Spleen (tissue), 7 donors: Measurements from ENCODE around the gene ZDBF2.

Experiments used
- CTCF ChIP-seq, 11 experiments: fragments of 200-600 bp in 7 of 11; fragments of 450-650 bp in 4 of 11; sonication (generic) in 4 of 11; IDR thresholded peaks in 8 of 11; conservative IDR thresholded peaks in 3 of 11; 1 replicate in 7 of 11; 2 replicates in 4 of 11; pipeline versions ENCODE4 v1.4.0 to v1.8.0; 2016 to 2021; ENCODE audit warnings: antibody characterized with exemption in 11 of 11, inconsistent platforms in 4 of 11, mild to moderate bottlenecking in 1 of 11
- POLR2A ChIP-seq, 3 donors: fragments of 450-650 bp; IDR thresholded peaks; one replicate each; pipeline ENCODE4 v1.5.1; 2017; ENCODE audit warnings: antibody characterized with exemption in 3 of 3, mild to moderate bottlenecking in 1 of 3
- POLR2AphosphoS5 ChIP-seq, 3 donors: sonication (generic); formaldehyde crosslinking; IDR thresholded peaks; one replicate each; pipeline ENCODE4 v1.5.1; 2017; ENCODE audit warnings: antibody characterized with exemption in 3 of 3
- donor health status: DM: no; HTN: no; CAD: no; lungs with moderate emphysema.
- donor health status: DM: no; HTN: no; CAD: no.
- donor health status: DM: no; HTN: no; CAD: no.

- TF ChIP-seq CTCF (IDR thresholded peaks at IDR 0.05 in 8 of 11, conservative IDR thresholded peaks at IDR 0.05 in 3 of 11) (no peak), POLR2A (IDR thresholded peaks at IDR 0.05) (no peak), POLR2AphosphoS5 (IDR thresholded peaks at IDR 0.05) (no peak)
Measured at GRCh38 chr2:206232287-206233035, 42.0 kb upstream of the ZDBF2 start.
